Measurements from ENCODE around the gene LGALS9.

The LGALS9 gene

GRCh38 chr17:27598337-27599050 lies 32.5 kb upstream of the LGALS9 start:
- TF ChIP-seq REST (IDR thresholded peaks at IDR 0.05; ENCODE audit: low read depth) (no peak), YY1 (IDR thresholded peaks at IDR 0.05; ENCODE audit: low read depth) (no peak), EP300 (IDR thresholded peaks at IDR 0.05; ENCODE audit: borderline replicate concordance) (no peak), CEBPB (IDR thresholded peaks at IDR 0.05) (no peak), CREB1 (IDR thresholded peaks at IDR 0.05; ENCODE audit: low read depth) (no peak), ZBTB7A (IDR thresholded peaks at IDR 0.05; ENCODE audit: low read depth) (no peak), NFIC (IDR thresholded peaks at IDR 0.05) (no peak), RAD21 (IDR thresholded peaks at IDR 0.05; ENCODE audit: low read depth) (no peak), FOXM1 (IDR thresholded peaks at IDR 0.05; ENCODE audit: borderline replicate concordance, low read depth) (no peak), TCF12 (IDR thresholded peaks at IDR 0.05; ENCODE audit: low read depth) (no peak), TEAD4 (IDR thresholded peaks at IDR 0.05) (no peak), EGR1 (IDR thresholded peaks at IDR 0.05) (no peak), TAF1 (IDR thresholded peaks at IDR 0.05; ENCODE audit: low read depth) (no peak)
- TF ChIP-seq, protein P1, sequence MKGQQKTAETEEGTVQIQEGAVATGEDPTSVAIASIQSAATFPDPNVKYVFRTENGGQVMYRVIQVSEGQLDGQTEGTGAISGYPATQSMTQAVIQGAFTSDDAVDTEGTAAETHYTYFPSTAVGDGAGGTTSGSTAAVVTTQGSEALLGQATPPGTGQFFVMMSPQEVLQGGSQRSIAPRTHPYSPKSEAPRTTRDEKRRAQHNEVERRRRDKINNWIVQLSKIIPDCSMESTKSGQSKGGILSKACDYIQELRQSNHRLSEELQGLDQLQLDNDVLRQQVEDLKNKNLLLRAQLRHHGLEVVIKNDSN (IDR thresholded peaks at IDR 0.05), result no peak
- TF ChIP-seq, protein P2, sequence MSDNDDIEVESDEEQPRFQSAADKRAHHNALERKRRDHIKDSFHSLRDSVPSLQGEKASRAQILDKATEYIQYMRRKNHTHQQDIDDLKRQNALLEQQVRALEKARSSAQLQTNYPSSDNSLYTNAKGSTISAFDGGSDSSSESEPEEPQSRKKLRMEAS (IDR thresholded peaks at IDR 0.05), result no peak

- TF ChIP-seq CREB1 (IDR thresholded peaks at IDR 0.05; ENCODE audit: low read depth) (no peak), FOXM1 (IDR thresholded peaks at IDR 0.05; ENCODE audit: borderline replicate concordance, low read depth) (no peak), EGR1 (IDR thresholded peaks at IDR 0.05) (no peak), RAD21 (IDR thresholded peaks at IDR 0.05; ENCODE audit: low read depth) (no peak), TAF1 (IDR thresholded peaks at IDR 0.05; ENCODE audit: low read depth) (no peak), ZBTB7A (IDR thresholded peaks at IDR 0.05; ENCODE audit: low read depth) (no peak), TCF12 (IDR thresholded peaks at IDR 0.05; ENCODE audit: low read depth) (no peak), TEAD4 (IDR thresholded peaks at IDR 0.05) (no peak), CEBPB (IDR thresholded peaks at IDR 0.05) (no peak), YY1 (IDR thresholded peaks at IDR 0.05; ENCODE audit: low read depth) (no peak), EP300 (IDR thresholded peaks at IDR 0.05; ENCODE audit: borderline replicate concordance) (no peak), REST (IDR thresholded peaks at IDR 0.05; ENCODE audit: low read depth) (no peak), NFIC (IDR thresholded peaks at IDR 0.05) (no peak)
- TF ChIP-seq, protein P2 (IDR thresholded peaks at IDR 0.05), result no peak
Measured at GRCh38 chr17:27600471-27600870, 30.5 kb upstream of the LGALS9 start.

DNA sequence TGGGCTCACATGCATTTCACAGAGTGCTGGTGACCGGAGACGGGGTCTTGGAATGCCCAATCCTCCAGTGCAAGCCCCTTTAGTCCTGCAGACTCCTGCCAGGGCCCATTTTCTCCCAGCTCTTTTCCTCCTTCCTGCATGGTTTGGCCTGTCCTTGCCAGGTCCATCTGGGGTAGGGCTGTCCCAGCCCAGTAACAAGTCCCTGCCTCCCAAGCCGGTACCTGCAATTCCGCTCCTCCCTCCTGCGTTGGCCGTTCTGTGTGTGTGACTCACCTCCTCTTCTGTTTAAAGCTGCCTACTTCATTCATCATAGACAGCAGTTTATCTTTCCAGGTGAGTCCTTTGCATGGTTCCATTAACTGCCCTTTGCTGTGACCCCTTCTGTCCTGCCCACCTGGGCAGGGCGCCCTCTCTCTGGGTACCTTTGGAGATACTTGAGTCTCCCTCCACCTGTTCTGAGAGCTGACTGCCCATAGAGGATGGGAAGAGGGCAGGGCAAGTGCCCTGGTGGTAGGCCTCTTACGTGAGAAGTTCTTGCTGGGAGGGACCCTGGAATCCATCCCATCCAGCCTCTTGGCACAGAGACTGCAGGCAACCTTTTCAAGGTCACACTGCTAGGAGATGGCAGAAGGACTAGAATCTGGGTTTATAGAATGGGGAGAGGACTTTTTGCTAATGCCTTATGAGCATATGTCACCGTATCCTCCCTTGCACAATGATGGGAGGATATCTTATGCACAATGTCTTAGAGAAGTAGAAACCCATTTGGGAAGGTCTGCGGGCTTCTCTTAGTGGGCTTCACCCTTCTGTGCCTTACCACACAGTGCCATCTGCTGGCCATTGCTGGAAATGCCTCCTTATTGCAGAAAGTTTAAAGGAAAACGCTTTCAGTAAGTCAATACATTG lies 29.7 kb upstream of the LGALS9 start:
- TF ChIP-seq, protein P1 (IDR thresholded peaks at IDR 0.05), result no peak
- peak; percentile 93 for TF ChIP-seq RAD21 (IDR thresholded peaks at IDR 0.05; ENCODE audit: low read depth)

- TF ChIP-seq EP300 (IDR thresholded peaks at IDR 0.05; ENCODE audit: borderline replicate concordance) (no peak), TEAD4 (IDR thresholded peaks at IDR 0.05) (no peak), REST (IDR thresholded peaks at IDR 0.05; ENCODE audit: low read depth) (no peak), TCF12 (IDR thresholded peaks at IDR 0.05; ENCODE audit: low read depth) (no peak), ZBTB7A (IDR thresholded peaks at IDR 0.05; ENCODE audit: low read depth) (no peak), RAD21 (IDR thresholded peaks at IDR 0.05; ENCODE audit: low read depth) (no peak), TAF1 (IDR thresholded peaks at IDR 0.05; ENCODE audit: low read depth) (no peak), YY1 (IDR thresholded peaks at IDR 0.05; ENCODE audit: low read depth) (no peak), EGR1 (IDR thresholded peaks at IDR 0.05) (no peak), NFIC (IDR thresholded peaks at IDR 0.05) (no peak), CEBPB (IDR thresholded peaks at IDR 0.05) (no peak), CREB1 (IDR thresholded peaks at IDR 0.05; ENCODE audit: low read depth) (no peak), FOXM1 (IDR thresholded peaks at IDR 0.05; ENCODE audit: borderline replicate concordance, low read depth) (no peak)
- TF ChIP-seq, protein P1 (IDR thresholded peaks at IDR 0.05), result no peak
- TF ChIP-seq, protein P2 (IDR thresholded peaks at IDR 0.05), result no peak
Measured at GRCh38 chr17:27601975-27602302, 29.0 kb upstream of the LGALS9 start.

All from Ishikawa (cell line).